CD4-positive, alpha-beta T cell treated with Interleukin-12 subunit alpha and Interleukin-12 subunit beta, for 1 hour (primary cell): ENCODE data around the gene GLTPD2.

Source experiments
- DNase-seq: peaks from one replicate; pipeline ENCODE4 v3.0.0-alpha.2; 2020

The GLTPD2 gene

DNA sequence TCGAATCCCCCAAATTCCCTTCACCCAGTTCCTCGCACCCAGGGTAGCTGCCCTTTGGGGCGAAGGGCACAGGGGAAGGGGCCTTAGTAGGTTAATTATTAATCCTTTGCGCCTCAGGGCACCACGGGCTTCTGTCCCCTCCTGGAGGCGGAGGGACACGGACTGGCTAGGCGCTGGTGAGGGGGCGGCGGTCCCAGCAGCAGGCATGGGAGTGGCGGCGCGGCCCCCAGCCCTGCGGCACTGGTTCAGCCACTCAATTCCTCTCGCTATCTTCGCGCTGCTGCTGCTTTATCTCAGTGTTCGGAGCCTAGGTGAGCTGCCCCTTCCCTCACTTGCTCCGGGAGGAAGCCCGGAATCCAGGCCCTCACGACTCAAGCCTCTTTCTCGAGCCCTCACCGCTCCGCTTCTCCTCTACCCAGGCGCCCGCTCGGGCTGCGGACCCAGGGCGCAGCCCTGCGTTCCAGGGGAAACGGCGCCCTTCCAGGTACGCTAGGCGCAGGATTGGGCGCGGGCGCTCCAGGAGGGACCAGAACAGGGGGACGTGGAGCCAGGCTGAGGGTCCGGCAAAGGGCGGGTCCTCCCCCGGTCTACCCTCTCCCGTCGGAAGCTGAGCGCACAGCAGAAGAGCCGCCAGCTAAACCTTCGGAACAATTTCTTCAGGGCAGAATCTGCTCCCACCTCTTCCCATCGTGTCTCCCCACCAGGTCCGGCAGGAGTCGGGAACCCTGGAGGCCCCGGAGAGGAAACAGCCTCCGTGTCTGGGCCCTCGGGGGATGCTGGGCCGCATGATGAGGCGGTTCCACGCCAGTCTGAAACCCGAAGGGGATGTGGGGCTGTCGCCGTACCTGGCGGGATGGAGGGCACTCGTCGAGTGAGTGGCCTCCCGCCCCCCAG is at the start of gene GLTPD2:
GLTPD2 (plus strand) TSS at position 158 of the 894 bp plus-strand sequence; CDS start at position 206, 48 bp downstream.
- no peak for DNase-seq

- DNase-seq, result peak; percentile 76
Observed at GRCh38 chr17:4739122-4740024, 49.4 kb upstream of the GLTPD2 start, which contains the start of the genes CXCL16 and ZMYND15. Gene CXCL16, minus strand, starts transcription at chr17:4739928. Its CDS starts 589 bp downstream, at chr17:4739339. Gene ZMYND15, plus strand, starts transcription at chr17:4739833. Its CDS starts 716 bp downstream, at chr17:4740549.

- DNase-seq, result no peak
Observed at GRCh38 chr17:4740025-4740351, 48.8 kb upstream of the GLTPD2 start.

DNA sequence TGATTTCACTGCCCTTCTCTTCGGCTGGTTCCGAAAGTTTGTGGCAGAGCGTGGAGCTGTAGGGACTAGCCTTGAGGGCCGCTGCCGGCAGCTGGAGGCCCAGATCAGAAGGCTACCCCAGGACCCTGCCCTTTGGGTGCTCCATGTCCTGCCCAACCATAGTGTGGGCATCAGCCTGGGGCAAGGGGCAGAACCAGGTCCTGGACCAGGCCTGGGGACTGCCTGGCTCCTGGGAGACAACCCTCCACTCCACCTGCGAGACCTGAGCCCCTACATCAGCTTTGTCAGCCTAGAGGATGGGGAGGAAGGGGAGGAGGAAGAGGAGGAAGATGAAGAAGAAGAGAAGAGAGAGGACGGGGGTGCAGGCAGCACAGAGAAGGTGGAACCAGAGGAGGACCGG is 48.2 kb upstream of the GLTPD2 start:
- no peak for DNase-seq

DNA sequence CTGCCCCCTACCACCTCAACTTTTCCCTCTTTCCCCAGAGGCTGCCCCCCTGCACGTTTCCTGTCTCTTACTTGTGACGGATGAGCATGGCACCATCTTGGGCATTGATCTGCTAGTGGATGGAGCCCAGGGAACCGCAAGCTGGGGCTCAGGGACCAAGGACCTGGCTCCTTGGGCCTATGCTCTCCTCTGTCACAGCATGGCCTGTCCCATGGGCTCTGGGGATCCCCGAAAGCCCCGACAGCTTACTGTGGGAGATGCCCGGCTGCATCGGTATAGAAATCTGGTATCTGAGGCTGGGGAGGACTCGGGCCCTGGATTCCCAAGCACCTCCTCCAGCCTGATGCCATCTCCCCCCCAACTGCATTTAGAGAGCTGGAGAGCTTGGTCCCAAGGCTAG is 47.2 kb upstream of the GLTPD2 start:
- DNase-seq, result no peak

DNA sequence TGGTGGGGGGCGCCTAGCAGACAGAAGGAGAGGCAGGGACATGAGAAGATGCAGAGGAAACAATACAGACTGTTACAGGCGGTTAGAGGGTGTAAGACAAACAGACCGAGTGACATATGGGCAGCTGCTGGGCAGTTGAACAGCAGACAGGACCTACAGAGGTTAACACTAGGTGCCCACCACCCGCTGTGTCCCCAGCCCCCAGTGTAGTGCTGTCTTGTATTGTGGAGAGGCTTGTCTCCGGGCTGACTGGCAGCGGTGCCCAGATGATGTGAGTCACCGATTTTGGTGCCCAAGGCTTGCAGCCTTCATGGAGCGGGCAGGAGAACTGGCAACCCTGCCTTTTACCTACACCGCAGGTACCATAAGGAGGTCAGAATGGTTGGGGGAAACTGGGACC is 46.6 kb upstream of the GLTPD2 start:
- no peak for DNase-seq

DNA sequence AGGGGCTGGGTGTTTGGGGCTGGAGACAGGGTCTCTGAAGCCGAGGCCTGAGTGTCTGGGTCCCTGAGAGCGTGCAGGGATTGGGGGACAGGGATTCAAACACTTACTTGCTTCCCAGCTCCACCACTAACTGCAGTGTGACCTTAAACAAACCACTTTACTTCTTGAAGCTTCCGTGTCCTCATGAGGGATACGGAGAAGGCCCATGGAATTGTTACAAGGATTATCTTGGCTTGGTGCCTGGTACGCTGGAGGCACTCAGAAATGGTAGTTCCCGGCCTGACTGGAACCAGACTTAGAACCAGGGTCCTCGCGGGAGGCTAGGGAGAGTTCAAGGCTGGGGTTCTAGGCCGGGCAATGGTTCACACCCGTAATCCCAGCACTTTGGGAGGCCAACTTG is 46.1 kb upstream of the GLTPD2 start:
- DNase-seq, result no peak

DNA sequence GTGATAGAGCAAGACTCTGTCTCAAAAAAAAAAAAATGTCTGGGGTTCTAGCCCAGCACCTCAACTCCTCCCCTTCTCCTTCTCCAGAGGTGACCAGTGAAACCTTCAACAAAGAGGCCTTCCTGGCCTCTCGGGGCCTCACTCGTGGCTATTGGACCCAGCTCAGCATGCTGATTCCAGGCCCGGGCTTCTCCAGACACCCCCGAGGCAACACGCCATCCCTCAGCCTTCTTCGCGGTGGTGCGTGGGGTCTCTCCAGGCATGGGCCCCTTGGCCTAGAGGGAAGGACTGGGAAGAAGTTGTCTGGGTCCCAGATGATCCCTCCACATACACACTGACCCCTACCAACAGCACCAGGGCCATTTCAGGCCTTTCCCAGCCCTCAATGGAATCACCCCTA is 45.5 kb upstream of the GLTPD2 start:
- no peak for DNase-seq

DNA sequence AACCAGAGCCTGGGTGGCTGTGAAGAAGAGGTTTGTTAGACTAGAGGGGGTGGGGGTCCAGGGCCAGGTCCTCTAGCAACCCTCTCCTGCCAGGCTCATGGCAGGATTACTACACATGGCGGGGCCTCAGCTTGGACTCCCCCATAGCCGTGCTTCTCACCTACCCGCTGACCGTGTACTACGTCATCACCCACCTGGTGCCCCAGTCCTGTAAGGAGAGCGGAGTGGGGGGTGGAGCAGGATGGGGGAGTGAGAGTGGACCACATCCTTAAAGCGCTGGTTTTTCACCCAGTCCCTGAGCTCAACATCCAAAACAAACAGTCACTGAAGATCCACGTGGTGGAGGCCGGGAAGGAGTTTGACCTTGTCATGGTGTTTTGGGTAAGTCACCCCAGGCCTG is 44.9 kb upstream of the GLTPD2 start:
- DNase-seq, result no peak

DNA sequence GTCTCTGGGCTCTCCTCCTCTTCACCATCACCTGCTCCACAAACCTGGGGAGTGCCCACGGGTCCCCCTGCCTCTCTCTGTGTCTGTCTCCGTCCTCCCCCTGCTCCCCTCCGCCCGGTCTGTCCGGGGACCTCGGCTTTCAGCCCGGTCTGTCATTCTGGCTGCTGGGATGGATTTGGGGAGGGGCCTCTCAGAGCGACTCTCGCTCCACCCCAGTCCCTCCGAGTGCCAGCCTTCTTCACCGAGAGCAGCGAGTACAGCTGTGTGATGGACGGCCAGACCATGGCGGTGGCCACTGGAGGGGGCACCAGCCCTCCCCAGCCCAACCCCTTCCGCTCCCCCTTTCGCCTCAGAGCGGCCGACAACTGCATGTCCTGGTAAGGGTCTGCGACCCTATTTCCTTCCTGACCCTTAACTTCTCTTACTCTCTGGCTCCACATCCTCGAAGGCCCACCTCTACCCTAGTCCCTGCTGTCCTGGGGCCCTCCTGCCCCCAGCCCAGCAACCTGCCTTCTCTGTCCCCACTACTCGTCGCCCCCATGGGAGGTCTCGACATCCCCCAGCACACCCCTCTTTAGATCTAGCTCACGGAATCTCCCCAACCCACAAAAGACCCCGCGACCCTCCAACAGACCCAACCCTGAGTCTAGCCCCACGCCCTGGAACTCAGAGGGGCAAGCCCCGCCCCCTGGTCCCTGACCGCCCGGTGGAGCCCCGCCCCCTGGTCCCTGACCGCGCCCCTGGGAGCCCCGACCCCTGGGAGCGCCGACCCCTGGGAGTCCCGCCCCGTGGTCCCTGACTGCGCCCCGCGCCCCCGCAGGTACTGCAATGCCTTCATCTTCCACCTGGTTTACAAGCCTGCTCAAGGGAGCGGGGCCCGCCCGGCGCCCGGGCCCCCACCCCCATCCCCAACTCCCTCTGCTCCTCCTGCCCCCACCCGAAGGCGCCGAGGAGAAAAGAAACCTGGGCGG is 43.5 kb upstream of the GLTPD2 start:
- DNase-seq, result no peak

DNA sequence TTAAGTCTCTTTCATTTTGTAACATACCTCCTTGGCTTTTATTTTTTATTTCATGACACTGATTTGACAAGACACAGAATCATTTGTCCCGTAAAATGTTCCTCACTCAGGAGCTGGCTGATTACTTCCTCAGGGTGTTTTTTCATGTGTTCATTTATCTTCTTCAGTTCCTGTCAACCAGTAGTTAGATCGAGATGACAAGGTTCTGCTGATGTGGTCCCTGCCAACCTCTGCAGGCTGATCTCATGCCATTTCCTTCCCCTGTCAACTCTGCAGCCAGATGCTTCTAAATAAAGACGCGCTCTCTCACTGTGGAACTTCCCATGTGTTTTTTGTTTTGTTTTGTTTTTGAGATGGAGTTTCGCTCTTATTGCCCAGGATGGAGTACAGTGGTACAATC is 40.9 kb upstream of the GLTPD2 start:
- DNase-seq, result peak; percentile 47

DNA sequence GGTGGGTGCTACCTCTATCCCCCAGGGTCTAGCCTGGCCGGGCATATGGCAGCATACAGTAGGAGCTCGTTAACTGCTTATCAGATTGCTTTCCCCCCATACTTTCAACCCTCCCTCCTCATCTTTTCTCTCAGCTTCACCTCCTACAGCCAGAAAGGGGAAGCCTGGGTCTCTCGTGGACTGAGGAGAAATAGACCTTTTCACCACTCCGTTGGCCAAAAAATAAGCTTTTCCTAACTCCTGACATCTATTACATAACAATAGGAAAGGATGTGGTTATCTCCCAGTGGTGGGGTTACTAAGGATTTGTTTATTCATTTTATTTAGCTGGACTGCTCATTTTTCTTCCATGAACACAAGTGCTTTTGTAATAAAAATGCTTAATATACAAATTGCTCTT is 40.1 kb upstream of the GLTPD2 start:
- no peak for DNase-seq

GRCh38 chr17:4750606-4751005 is 38.2 kb upstream of the GLTPD2 start:
- DNase-seq, result no peak

- DNase-seq, result no peak
Observed at GRCh38 chr17:4751932-4752331, 36.8 kb upstream of the GLTPD2 start.

DNA sequence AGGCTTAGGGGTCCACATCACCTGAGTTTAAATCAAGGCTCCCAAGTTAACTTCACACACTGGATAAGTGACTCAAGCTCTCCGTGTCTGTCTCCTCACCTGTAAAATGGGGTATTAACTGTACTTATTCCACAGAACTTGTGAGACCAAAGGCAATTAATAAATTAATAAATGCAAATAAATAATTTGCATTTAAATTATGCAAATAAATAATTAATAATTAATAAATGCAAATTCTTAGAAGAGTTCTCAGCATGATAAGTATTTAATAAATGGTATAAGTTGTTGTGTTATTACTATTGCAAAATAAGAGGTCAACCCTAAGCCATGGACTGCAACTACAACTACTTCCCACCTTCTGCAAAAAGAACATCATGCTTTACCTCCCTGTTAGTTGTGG is 35.4 kb upstream of the GLTPD2 start:
- DNase-seq, result no peak

- no peak for DNase-seq
Observed at GRCh38 chr17:4759776-4760236, 29.0 kb upstream of the GLTPD2 start.

DNA sequence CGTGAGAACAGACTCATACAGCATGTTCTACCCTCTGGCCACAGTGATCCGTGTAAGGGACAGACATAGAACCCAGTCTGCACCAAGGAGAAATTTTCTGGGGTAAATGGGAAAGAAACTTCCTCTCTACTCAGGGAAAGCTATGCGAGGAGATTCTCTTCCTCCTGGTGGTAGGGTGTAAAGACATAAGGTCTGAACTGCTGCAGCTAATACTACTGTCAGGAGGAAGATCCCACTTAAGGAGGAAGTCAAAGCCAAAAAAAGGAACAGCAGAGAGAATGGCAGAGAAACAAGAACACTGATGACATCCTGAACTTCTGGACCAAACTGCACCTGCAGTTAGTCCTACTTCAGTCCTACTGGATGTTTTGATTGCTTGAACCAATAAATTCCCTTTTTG is 24.2 kb upstream of the GLTPD2 start:
- no peak for DNase-seq

GRCh38 chr17:4766201-4766600 is 22.6 kb upstream of the GLTPD2 start:
- DNase-seq, result no peak

GRCh38 chr17:4766723-4767122 is 22.0 kb upstream of the GLTPD2 start:
- no peak for DNase-seq

DNA sequence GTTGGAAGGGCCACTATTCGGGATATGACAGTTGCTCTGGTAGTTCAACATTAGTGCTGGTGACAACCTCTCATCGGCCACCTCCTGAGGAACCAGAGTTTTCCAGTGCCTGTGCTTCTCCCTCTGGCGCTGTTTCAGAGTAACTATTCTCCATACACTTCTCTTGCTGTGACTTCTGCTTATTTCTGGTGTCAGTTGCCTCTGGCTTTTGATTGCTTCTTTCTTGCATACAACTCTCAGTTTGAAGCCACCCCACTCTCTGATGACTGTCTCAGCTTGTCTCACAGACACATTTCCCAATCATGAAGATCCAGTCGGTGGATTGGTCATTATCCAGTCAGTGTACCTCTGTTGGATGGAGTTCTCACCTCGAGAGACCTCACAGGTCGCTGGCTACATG is 20.5 kb upstream of the GLTPD2 start:
- no peak for DNase-seq

- no peak for DNase-seq
Observed at GRCh38 chr17:4769628-4770027, 19.1 kb upstream of the GLTPD2 start.

DNA sequence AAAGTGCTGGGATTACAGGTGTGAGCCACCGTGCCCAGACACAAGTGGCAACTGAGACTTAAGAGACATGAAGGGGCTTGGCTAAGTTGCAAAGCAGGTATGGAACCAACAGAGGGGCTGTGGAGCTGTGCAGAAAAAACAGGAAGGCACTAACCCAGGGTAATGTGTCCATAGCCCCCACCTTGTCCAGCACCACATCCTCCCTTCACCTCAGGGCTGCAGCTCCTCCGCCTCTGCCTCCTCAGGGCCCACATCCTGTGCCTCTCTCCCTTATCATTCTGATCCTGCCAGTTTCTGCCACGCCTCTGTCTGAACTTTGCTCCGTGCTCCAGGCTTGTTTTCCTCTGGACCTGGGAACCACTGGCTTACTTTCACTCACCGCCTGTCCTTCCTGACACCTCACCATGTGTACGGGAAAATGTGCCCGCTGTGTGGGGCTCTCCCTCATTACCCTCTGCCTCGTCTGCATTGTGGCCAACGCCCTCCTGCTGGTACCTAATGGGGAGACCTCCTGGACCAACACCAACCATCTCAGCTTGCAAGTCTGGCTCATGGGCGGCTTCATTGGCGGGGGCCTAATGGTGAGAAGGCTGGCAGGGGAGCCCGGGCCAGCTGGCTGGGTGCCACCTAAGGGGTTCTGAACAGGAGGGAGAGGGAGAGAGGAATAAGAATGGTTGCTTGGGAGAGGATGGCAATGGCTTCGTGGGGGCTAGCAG is 17.1 kb upstream of the GLTPD2 start, which contains the start of gene TM4SF5:
TM4SF5 (plus strand) TSS at position 368 of the 716 bp plus-strand sequence; CDS start at position 405, 37 bp downstream.
- no peak for DNase-seq
